ENCODE measurements around the gene ZNF804A.

Gene ZNF804A

DNA sequence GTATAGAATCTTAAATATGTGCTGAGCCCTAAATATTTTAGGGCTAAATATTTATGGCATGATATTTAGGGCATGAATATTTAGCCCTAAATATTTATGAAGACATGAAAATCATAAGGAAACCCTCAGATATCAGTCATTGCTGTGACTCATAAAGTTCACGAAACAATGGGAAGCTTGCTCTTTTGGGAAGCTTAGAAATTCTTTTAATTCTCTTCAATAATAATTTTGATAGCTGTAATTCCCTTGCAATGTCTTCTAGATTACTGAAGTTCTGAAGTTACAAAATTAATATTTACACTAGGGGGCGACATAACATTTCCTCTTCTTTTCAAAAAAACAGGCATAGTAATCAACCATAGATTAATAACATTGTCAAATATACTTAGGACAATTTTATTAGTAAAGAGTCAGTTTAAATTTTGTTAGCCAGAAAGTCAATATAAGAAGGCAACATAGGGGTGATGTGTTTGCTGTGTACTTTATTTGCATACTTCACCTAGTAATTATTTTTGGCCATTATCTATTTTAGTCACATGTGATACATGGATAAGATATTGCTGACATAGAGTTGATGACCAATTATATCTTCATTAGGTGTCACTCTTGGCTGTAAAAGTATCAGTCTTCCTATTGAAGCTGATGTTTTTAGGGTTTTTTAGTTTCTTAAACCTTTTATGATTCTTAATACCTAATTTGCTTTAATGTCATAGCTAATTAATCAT, 13.2 kb downstream of the ZNF804A start:
- peak; percentile 68 for FAIRE-seq

DNA sequence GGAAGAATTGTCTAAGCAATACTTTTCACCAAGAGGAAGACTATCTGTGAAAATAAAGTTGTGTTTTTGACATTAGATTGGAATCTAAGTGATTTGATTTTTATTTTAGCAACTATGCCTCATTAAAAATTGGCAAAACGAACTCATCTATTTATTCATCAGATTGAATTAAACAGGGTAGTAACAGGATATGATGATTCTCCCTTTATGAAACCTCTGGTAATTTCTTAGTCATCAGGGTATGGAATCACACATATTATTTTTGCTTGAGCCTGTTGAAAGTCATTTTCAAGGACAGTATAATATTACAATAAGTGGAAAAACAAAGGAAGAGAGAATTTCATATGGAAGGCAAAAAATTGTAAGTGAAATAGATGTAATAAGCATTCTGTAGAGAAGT, 22.0 kb downstream of the ZNF804A start:
- no peak for FAIRE-seq

GRCh38 chr2:184624311-184624710, 26.0 kb downstream of the ZNF804A start:
- no peak for FAIRE-seq

DNA sequence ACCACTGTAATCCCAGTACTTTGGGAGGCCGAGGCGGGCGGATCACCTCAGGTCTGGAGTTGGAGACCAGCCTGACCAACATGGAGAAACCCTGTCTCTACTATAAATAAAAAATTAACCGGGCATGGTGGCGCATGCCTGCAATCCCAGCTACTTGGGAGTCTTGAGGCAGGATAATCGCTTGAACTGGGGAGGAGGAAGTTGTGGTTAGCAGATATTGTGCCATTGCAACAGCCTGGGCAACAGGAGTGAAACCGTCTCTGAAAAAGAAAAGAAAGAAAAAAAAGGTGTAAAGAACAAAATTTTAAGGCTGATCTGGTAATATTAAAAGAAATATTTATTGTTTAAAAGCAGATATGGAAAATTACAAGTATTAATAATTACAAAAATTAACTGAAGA, 29.7 kb downstream of the ZNF804A start:
- FAIRE-seq: no peak

- no peak for FAIRE-seq
Measured at GRCh38 chr2:184633726-184634125, 35.4 kb downstream of the ZNF804A start.

GRCh38 chr2:184637781-184638180, 39.5 kb downstream of the ZNF804A start:
- FAIRE-seq: no peak

DNA sequence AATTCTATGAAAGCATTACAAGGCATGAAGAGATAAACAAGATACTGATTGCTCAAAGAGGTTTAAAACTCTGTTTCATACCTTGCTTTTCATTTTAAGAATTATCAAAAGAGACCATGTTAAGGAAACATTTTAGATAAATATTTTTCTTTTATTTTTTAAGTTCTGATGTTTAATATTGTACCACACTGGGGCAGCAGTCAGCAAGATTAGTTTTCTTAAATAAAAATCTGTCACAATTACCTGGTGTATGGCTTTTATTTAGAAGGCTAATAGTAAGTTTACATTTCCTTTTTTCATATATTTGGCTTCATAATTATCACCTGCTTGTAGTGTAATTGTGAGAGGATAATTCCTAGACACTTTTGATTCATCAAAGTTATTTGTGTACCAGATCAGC, 46.4 kb downstream of the ZNF804A start:
- FAIRE-seq: peak; percentile 3

GRCh38 chr2:184646177-184646576, 47.8 kb downstream of the ZNF804A start:
- no peak for FAIRE-seq

DNA sequence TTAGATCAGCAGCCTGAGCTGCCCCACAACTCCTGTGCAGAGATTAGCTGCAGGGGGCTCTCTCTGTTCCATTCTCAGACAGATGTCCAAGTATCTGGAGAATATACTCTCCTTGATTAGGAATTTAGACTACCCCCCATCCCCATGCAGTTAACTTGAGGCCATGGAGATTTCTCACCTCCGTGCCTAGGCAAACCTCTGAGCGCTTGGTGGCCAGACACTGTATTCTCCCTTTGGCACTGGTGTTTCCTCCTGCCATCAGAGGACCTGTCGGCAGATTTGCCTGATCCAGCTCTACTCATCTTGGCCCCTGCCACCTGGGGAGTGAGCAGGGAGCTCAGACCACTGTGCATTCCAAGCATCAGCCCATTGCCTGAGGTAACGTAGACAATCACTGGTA, 48.3 kb downstream of the ZNF804A start:
- no peak for FAIRE-seq

GRCh38 chr2:184654945-184655344, 56.6 kb downstream of the ZNF804A start:
- no peak for FAIRE-seq

GRCh38 chr2:184677171-184677570, 78.8 kb downstream of the ZNF804A start:
- FAIRE-seq: no peak

GRCh38 chr2:184679219-184680018, 81.1 kb downstream of the ZNF804A start:
- FAIRE-seq: no peak

DNA sequence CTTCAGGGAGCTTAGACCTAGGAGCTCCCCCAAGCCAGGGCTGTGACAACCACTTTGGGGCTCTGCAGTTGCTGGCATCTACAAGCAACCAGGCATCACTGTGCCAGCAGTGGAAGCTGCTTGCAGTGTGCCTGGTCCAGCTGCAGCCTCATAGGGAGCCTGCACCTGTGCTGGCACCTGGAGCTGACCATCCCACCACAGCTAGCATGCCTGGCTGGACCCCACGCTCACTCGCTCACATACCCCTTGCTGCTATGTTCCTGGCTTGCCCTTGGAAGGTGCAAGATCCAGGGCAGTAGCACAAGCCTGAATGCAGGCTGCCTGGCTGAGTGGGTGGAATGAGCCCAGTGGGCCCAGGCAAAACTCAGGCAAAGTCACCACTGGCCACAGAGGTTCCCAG, 82.5 kb downstream of the ZNF804A start:
- FAIRE-seq: no peak

DNA sequence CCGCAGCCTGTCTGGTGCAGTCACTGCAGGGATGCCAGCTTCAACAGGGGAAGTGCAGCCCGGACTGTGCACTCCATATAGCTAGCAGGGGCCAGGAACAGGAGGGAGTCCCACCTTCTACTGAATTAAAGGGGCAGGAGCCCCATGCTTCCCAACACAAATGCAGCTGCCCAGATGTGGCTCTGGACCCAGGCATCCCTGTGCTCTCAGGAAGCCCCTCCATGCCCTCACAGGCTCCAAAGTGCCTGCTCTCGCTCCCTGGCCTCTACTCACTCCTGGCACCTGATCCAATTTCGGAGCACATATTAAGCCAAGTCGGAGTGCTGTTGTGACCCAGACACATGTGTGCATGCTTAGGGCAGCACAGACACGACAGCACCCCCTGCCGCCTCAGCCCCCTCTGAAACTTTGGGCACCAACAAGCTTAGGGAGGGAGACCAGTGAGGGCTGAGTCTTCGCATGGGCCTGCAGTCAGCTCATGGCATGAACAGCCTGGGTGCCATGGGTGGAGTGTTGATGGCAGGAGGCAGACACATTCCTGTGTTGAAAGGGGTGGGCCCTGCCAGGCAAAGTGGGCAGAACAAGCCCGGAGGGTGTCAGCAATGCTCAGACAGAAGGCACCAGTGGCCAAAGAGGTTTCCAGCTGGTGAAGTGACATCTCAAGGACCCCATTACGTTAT, 83.5 kb downstream of the ZNF804A start:
- FAIRE-seq: no peak

DNA sequence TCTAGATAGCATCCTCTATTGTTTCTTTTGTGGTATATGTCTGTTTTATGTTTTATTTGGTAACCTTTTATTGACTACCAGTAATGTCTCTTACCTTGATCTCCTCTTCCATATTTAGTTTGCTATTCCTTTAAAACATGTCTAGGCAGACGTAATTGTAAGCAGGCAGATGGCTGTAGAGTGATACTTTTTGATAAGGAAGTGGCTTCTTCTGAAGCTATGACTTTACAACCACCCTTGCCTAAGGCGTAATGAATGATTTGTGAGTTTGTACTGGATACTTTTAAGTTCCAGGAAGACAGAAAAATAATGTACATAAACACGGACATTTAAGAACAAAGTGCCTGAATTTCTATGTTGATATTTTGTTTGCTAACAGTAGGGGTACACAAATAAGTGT, 85.6 kb downstream of the ZNF804A start:
- no peak for FAIRE-seq

GRCh38 chr2:184685999-184686841, 87.9 kb downstream of the ZNF804A start:
- FAIRE-seq: no peak

DNA sequence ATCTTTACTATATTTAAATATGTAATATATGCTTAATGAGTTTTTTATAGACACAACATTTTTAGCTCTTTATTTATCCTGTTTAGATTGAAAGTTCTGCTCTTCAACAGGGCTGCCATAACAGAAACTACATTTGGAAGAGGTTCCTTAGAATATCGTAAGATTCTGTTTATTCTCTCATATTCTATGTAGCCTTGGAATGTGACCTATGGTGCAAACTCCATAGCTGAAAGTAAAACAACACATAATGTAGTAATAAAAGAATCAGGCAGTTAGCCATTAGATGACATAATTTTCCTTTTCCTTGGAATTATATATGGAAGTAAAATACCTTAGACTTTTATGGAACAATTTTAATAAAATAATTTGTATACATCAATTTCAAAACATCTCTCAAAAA, 91.3 kb downstream of the ZNF804A start:
- no peak for FAIRE-seq

DNA sequence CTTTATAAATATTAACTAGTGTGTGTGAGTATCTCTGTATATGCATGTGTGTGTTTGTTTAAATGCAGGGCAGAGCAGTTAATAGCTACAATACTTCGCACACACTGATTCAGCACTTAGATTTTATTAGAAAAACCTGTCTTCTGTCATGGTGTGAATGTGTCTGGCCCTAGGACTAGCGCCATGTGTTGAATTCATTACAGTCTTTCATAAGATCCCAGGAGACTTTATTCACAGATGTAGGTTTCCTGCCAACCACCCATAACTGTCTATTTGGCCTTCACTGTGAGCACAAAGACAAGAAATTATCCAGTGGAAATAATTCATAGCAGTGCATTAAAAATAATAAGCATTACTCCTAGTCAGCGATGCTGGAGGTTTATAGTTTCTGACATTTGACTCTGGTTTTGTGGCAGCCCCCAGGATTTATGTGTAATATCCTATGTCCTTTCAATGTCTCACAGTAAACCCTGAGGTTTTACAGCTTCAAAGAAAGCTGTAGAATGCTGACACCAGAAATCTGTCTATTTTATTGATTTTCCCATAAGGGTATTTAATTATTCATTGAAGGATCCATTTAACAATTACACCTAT, 93.9 kb downstream of the ZNF804A start:
- no peak for FAIRE-seq

DNA sequence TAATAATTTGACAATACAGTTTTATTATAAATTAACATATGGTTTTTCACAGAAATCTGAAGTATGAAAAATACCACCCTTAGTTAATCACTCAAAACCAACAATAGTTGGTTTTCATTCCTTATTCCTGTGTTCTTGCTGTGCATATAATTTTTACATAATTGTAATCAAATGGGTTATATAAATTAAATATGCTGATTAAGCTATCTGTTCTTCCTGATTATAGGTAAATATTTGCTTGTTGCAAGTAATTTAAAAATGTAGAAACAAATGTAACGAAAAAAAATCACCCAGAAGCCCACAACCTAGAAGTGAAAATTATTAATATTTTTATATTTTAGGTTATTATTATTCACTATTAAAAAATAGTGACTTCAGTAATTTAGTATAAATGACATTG, 98.3 kb downstream of the ZNF804A start:
- FAIRE-seq: no peak

DNA sequence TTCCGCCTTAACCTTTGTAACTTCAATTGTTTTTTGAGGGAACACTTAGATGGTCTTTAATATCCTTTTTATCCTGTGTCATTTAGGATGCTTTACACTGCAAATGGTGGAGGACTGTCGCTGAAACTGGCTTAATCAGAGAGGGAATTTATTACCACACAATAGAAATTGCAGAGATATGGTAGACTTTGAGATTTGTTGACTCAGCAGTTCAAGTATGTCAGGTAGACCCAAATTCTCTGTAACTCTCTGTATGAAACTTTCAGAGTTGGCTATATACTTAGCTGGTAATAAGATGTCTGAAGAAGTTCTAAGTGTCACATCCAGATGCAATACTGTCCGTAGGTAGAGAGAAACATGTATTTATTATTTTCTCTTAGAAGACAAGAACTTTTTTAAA, 100.1 kb downstream of the ZNF804A start:
- no peak for FAIRE-seq

DNA sequence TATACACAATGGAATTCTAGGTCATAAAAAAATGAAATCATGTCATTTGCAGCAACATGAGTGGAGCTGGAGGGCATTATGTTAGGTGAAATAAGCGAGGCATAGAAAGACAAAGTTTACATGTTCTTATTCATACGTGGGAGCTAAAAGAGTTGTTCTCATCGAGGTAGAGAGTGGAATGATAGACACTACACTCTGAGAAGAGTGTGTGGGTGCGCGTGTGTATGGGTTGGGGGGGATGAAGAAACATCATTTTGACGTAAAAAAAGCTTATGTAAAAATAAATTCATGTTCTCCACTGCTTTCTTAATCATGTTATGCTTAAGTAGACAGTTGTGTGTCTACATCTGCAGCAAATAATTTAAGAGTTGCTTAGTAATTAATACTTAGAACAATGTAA, 123.6 kb downstream of the ZNF804A start:
- no peak for FAIRE-seq

- no peak for FAIRE-seq
Measured at GRCh38 chr2:184727813-184728212, 129.5 kb downstream of the ZNF804A start.

GRCh38 chr2:184728411-184728810, 130.1 kb downstream of the ZNF804A start:
- no peak for FAIRE-seq

Data from G401.6 (cell line).